PC-9 (cell line): ENCODE measurements around the gene SLC6A6.

Experiments
- CTCF ChIP-seq: fragments of 200-600 bp; sonication (generic); conservative IDR thresholded peaks from 2 replicates; pipeline ENCODE4 v1.6.1; 2017; ENCODE audit warnings: mixed run types, antibody characterized with exemption, mild to moderate bottlenecking, moderate library complexity
- EZH2 ChIP-seq: fragments of 200-600 bp; sonication (generic); IDR thresholded peaks from 2 replicates; pipeline ENCODE4 v1.8.0; 2017; ENCODE audit warnings: antibody characterized with exemption, low read depth

- no peak for TF ChIP-seq CTCF
- TF ChIP-seq EZH2, result no peak
These were observed 87.8 kb downstream of the SLC6A6 start for GRCh38 chr3:14490255-14490654.
